Astrocyte of the cerebellum (primary cell): Measurements from ENCODE around the gene OR51E2.

Experiments used
- DNase-seq: peaks from one replicate; pipeline ENCODE4 v3.0.0-alpha.2; 2011; ENCODE audit warnings: low read depth
- H3K4me3 ChIP-seq: 2 replicates; pipeline ENCODE4 v1.5.1; 2011; ENCODE audit warnings: mild to moderate bottlenecking, low read depth, low read length, moderate library complexity
- in situ Hi-C: cut with HindIII; loops from 2 replicates; pipeline ENCODE4 v1.10.0; 2017; ENCODE audit warnings: low sequenced_read_pairs
- TF ChIP-seq, protein P1 (sequence below): IDR thresholded peaks from 2 replicates; pipeline ENCODE4 v1.5.1; 2012; ENCODE audit warnings: low read length, low read depth, moderate library complexity, mild to moderate bottlenecking; ENCODE audit errors: missing control alignments

OR51E2 gene

DNA sequence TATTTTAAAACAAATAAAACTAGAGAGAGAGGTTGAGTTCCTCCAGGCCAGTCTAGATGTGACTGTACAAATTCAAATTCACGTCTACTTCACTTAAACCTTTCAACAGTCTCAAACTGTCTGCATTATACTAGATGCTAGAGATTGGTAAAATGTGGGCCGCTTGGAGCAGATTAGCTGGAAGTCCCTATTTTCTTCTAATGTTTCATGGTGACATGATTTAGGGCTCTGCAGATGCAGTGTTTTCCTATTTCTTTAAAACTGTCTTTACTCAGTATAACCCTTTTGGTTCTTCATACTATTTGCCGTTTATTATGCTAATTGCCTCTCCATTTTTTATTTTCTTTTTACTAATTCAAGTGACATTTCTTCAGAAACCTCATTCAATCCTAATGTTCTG, 33.5 kb downstream of the OR51E2 start:
- in situ Hi-C loops = no loop called here
- TF ChIP-seq, protein P1, sequence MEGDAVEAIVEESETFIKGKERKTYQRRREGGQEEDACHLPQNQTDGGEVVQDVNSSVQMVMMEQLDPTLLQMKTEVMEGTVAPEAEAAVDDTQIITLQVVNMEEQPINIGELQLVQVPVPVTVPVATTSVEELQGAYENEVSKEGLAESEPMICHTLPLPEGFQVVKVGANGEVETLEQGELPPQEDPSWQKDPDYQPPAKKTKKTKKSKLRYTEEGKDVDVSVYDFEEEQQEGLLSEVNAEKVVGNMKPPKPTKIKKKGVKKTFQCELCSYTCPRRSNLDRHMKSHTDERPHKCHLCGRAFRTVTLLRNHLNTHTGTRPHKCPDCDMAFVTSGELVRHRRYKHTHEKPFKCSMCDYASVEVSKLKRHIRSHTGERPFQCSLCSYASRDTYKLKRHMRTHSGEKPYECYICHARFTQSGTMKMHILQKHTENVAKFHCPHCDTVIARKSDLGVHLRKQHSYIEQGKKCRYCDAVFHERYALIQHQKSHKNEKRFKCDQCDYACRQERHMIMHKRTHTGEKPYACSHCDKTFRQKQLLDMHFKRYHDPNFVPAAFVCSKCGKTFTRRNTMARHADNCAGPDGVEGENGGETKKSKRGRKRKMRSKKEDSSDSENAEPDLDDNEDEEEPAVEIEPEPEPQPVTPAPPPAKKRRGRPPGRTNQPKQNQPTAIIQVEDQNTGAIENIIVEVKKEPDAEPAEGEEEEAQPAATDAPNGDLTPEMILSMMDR = no peak

DNA sequence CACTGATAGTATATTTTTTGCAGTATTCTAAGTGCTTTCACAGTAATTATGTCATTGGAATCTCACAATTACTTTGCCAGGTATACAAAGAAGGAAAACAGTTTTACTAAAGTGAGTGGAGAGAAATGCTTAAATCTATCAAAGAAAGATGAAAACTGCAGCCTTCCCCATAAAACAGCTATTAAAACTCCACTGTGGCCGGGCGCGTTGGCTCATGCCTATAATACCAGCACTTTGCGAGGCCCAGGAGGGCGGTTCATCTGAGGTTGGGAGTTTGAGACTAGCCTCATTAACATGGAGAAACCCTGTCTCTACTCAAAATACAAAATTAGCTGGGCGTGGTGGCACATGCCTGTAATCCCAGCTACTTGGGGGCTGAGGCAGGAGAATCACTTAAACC, 34.8 kb downstream of the OR51E2 start:
- DNase-seq = no peak
- in situ Hi-C loops = no loop called here
- TF ChIP-seq, protein P1 = no peak
- H3K4me3 ChIP-seq = no peak overlapping the region

More for the DNA sequence above, 33.5 kb downstream of the OR51E2 start:
- DNase-seq = no peak
- no peak overlapping the region for H3K4me3 ChIP-seq

DNA sequence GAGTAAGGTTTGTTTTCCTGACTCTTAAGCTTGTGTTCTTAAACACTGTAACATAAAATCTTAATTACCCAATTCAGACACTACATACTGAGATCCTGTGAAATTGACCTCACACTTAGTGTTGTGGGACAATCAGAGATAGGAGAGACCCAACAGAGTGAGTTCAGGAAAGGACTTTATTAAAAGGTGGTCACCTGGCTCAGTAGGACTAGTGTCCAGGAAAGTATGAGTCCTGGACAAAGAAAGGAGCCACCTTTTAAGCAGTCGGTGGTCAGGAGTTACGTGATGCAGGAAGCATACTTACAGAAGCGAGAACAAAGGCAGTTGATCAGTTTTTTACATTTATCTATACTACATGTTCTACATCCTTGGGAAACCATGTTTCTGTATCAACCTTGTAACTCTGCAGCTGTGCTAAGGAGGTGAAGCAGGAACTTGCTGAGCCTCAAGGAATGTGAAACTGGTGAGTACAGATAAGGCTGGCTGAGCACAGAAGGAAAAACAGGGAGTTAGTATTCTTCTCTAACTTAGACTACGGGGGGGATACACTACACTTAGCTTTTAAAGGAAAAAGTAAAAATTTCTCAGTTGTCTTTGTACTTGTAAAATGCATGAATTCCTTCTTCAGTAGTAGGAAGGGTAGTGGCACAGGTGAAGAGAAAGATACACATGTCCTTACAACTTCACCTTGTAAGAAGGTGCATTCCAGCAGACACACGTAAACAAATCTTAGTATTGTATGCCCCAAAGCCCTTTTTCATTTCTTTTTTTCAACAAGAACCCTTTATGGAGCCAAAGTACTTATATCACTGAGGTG, 38.8 kb downstream of the OR51E2 start:
- TF ChIP-seq, protein P1 = no peak
- in situ Hi-C loops = no loop called here
- H3K4me3 ChIP-seq = no peak overlapping the region
- no peak for DNase-seq

DNA sequence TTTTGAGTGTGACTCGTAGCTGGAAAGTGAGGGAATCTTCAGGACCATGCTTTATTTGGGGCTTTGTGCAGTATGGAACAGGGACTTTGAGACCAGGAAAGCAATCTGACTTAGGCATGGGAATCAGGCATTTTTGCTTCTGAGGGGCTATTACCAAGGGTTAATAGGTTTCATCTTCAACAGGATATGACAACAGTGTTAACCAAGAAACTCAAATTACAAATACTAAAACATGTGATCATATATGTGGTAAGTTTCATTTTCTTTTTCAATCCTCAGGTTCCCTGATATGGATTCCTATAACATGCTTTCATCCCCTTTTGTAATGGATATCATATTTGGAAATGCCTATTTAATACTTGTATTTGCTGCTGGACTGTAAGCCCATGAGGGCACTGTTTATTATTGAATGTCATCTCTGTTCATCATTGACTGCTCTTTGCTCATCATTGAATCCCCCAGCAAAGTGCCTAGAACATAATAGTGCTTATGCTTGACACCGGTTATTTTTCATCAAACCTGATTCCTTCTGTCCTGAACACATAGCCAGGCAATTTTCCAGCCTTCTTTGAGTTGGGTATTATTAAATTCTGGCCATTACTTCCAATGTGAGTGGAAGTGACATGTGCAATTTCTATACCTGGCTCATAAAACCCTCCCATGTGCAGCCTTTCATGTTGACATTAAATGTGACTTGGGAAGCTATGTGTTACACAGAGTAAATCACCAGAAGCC, 42.9 kb downstream of the OR51E2 start:
- no peak overlapping the region for H3K4me3 ChIP-seq
- in situ Hi-C loops = no loop called here
- no peak for DNase-seq
- TF ChIP-seq, protein P1 = no peak

DNA sequence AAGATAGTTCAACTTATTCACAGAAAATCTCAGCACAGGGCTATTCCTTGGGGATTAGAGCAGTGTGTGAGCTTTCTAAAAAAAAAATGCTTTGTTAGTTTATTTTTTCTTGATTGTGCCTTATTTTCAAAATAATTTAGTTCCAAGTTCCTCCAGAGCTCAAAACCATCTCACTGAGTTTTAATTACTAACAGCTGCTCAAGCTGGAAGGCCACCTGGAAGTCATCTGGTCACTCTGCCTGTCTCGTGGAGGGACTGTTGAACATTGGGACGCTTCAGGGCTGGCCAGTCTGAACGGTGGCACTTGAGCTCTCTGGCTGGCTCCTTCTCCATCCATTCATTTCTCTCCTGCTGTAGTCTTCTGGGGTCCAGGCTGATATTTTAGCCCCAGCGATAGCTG, 49.9 kb downstream of the OR51E2 start:
- in situ Hi-C loops = no loop called here
- TF ChIP-seq, protein P1 = no peak
- DNase-seq = no peak
- no peak overlapping the region for H3K4me3 ChIP-seq

DNA sequence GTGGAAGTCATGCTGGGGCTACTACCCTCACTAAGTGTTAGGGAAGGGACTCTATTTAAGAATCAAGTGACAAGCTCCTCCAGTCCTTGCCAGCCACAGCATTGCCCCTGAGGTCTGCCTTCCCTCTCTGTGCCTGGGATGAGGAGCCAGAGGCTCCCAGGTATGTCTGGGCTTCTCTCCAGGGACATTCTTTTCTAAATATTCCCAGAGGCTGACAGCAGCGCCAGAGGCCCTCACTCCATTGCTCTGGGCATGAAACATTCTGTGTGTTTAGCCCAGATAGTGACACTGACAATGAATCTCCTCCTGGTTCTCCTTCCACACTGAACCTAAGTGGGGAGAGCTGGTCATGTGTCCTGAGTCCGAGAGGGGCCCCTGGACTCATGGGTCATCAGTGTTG, 51.7 kb downstream of the OR51E2 start:
- TF ChIP-seq, protein P1 = no peak
- in situ Hi-C loops = no loop called here
- no peak for DNase-seq
- no peak overlapping the region for H3K4me3 ChIP-seq
